ENCODE measurements around the gene PUS7L.
"Not testable (repeated sequence)": the region's sequence is repeated elsewhere in the genome, so short reads cannot be mapped to it uniquely, and the experiment has no call there.

The PUS7L gene

GRCh38 chr12:43722621-43723020, 36.0 kb downstream of the PUS7L start:
- Histone ChIP-seq H4K20me1 (ENCODE audit: insufficient read depth, low read length, poor library complexity, severe bottlenecking) (no peaks in the 10 kb centered on the region), H3K4me1 (ENCODE audit: insufficient read depth, low read length, poor library complexity, severe bottlenecking) (no peaks in the 10 kb centered on the region), H3K27me3 (ENCODE audit: insufficient read depth, low read length, poor library complexity, severe bottlenecking) (no peaks in the 10 kb centered on the region), H3K4me3 (ENCODE audit: low read length, poor library complexity, severe bottlenecking) (no peak overlapping the region), H3K9me2 (replicated peaks; ENCODE audit: low read depth, low read length) (no peaks in the 10 kb centered on the region), H3K9me3 (ENCODE audit: insufficient read depth, low read depth, low read length) (no peaks in the 10 kb centered on the region), H3F3A (ENCODE audit: low read depth) (no peaks in the 10 kb centered on the region), H3K9ac (ENCODE audit: low read depth, low read length, poor library complexity, severe bottlenecking) (no peak overlapping the region), H3K36me3 (ENCODE audit: insufficient read depth, low read length) (no peaks in the 10 kb centered on the region; the same call in 1 of the 2 replicates), H2AFZ (ENCODE audit: low read length) (no peak overlapping the region), H3K4me2 (ENCODE audit: low read depth, low read length, poor library complexity, severe bottlenecking) (no peak overlapping the region), H3K79me2 (ENCODE audit: insufficient read depth, low read length) (no peaks in the 10 kb centered on the region)
- TF ChIP-seq EZH2phosphoT487 (IDR thresholded peaks at IDR 0.05; ENCODE audit: borderline replicate concordance), result no peak
- no peak for TF ChIP-seq CTCF (conservative IDR thresholded peaks at IDR 0.05; ENCODE audit: low read length)

DNA sequence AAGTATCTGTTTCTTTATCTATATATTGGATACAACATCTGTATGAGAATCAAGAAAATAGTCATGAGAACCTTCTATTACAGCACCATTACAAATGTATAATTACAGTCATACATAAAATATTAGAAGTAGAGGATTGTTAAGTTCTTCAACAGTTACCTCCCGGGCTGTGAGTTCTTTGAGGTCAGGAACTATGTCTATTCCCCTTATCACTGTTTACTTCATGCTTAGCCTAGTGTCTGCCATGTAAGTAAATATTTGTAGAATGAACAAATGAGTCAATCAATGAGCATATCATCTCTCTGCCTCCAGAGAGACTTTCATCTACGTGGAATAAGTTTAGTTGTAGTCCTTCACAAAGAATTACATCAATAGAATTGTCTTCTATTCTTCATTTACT, 47.2 kb downstream of the PUS7L start:
- Histone ChIP-seq H3K4me1 (ENCODE audit: insufficient read depth, low read length, poor library complexity, severe bottlenecking) (no peaks in the 10 kb centered on the region), H3K27me3 (ENCODE audit: insufficient read depth, low read length, poor library complexity, severe bottlenecking) (no peaks in the 10 kb centered on the region), H3K4me3 (ENCODE audit: low read length, poor library complexity, severe bottlenecking) (no peak overlapping the region), H3K79me2 (ENCODE audit: insufficient read depth, low read length) (no peaks in the 10 kb centered on the region), H3K9me2 (replicated peaks; ENCODE audit: low read depth, low read length) (no peaks in the 10 kb centered on the region), H3K9me3 (ENCODE audit: insufficient read depth, low read depth, low read length) (0 out of 2 replicates have a peak, but pooled peaks cover 8% of the 10 kb centered on the region), H3F3A (ENCODE audit: low read depth) (no peaks in the 10 kb centered on the region), H3K36me3 (ENCODE audit: insufficient read depth, low read length) (no peaks in the 10 kb centered on the region), H3K9ac (ENCODE audit: low read depth, low read length, poor library complexity, severe bottlenecking) (no peak overlapping the region), H3K4me2 (ENCODE audit: low read depth, low read length, poor library complexity, severe bottlenecking) (no peak overlapping the region), H4K20me1 (ENCODE audit: insufficient read depth, low read length, poor library complexity, severe bottlenecking) (no peaks in the 10 kb centered on the region), H2AFZ (ENCODE audit: low read length) (no peak overlapping the region)
- no peak for TF ChIP-seq EZH2phosphoT487 (IDR thresholded peaks at IDR 0.05; ENCODE audit: borderline replicate concordance)
- TF ChIP-seq CTCF (conservative IDR thresholded peaks at IDR 0.05; ENCODE audit: low read length), result no peak

DNA sequence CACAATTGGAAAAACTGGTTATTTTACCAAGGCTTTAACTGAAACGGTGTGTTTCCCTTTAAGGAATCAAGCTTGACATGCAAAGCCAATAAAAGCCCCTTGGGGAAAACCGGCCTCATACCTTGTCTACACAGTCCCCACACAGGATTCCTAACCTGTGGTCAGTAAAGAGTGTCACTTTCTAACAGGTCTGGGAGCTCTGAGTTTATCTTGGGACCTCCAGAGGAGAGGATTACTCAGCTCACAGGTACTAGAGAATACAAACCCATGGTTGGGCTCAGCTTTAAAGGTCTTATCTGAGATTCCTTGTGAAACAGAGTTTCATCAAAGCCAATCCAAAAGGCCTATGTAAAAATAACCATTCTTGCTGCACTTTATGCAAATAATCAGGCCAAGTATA, 54.8 kb downstream of the PUS7L start:
- not testable (repeated sequence) for H3K4me3 ChIP-seq (ENCODE audit: low read length, poor library complexity, severe bottlenecking); H3K36me3 ChIP-seq (ENCODE audit: insufficient read depth, low read length); H3K79me2 ChIP-seq (ENCODE audit: insufficient read depth, low read length); H3K9me2 ChIP-seq (replicated peaks; ENCODE audit: low read depth, low read length); H3K27me3 ChIP-seq (ENCODE audit: insufficient read depth, low read length, poor library complexity, severe bottlenecking); H3K9me3 ChIP-seq (ENCODE audit: insufficient read depth, low read depth, low read length); H3K4me2 ChIP-seq (ENCODE audit: low read depth, low read length, poor library complexity, severe bottlenecking); H3F3A ChIP-seq (ENCODE audit: low read depth); H4K20me1 ChIP-seq (ENCODE audit: insufficient read depth, low read length, poor library complexity, severe bottlenecking); H3K9ac ChIP-seq (ENCODE audit: low read depth, low read length, poor library complexity, severe bottlenecking); H2AFZ ChIP-seq (ENCODE audit: low read length)
- H3K4me1 ChIP-seq (ENCODE audit: insufficient read depth, low read length, poor library complexity, severe bottlenecking), result peaks cover 11% of the 10 kb centered on the region

DNA sequence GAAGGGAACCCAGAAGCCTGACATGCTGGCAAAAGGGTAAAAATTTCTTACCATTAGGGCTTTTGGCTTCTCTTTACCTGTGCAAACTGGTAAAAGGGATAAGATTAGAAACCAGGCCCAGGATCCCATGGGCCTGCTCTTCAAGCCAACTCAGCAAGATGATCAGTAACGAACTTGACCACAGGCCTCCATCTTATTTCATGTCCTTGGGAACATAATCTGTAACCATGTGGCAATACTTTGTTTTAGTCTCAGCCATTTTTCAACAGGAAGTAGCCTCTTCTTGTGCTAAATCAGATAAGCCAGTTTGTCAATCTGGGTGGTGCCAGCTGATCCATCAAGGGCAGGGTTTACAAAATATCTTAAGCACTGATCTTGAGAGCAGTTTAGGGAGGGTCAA, 57.4 kb downstream of the PUS7L start:
- not testable (repeated sequence) for H3K9me2 ChIP-seq (replicated peaks; ENCODE audit: low read depth, low read length); H3K4me3 ChIP-seq (ENCODE audit: low read length, poor library complexity, severe bottlenecking); H3F3A ChIP-seq (ENCODE audit: low read depth); H3K9me3 ChIP-seq (ENCODE audit: insufficient read depth, low read depth, low read length); H3K4me2 ChIP-seq (ENCODE audit: low read depth, low read length, poor library complexity, severe bottlenecking); H3K36me3 ChIP-seq (ENCODE audit: insufficient read depth, low read length); H4K20me1 ChIP-seq (ENCODE audit: insufficient read depth, low read length, poor library complexity, severe bottlenecking); H3K27me3 ChIP-seq (ENCODE audit: insufficient read depth, low read length, poor library complexity, severe bottlenecking); H3K9ac ChIP-seq (ENCODE audit: low read depth, low read length, poor library complexity, severe bottlenecking); H3K79me2 ChIP-seq (ENCODE audit: insufficient read depth, low read length)
- Histone ChIP-seq H2AFZ (ENCODE audit: low read length) (peak overlapping the region; percentile 73), H3K4me1 (ENCODE audit: insufficient read depth, low read length, poor library complexity, severe bottlenecking) (peaks cover 11% of the 10 kb centered on the region)
